MCF 10A (cell line): ENCODE data around the gene HPCAL1. TPM values are rescaled to one million over a fixed set of nuclear protein-coding genes. Genes with fewer than 3 reads are reported as not detected.

ENCODE experiments used
- BruUV-seq: library from RNA; stranded (reverse); fragments of 400-500 nt; replicated peaks from 2 replicates; lab custom pipeline; 2021; lab: Mats Ljungman, UMichigan
- CTCF ChIA-PET: fragments of 300-600 bp; sonication (Branson Sonifier 250); formaldehyde crosslinking; extraction: SDS; loops from one replicate; lab custom pipeline; 2021; ENCODE audit warnings: antibody characterized with exemption, inconsistent platforms; lab: Yijun Ruan, JAX
- POLR2A ChIA-PET: fragments of 300-600, 350-650 bp; sonication (Branson Sonifier 250); formaldehyde crosslinking; extraction: SDS; loops from one replicate; lab custom pipeline; 2020; ENCODE audit warnings: antibody characterized with exemption, inconsistent platforms; lab: Yijun Ruan, JAX
- DNase-seq: peaks from one replicate; pipeline ENCODE4 v3.0.0-alpha.2; 2018; ENCODE audit not compliant: unreplicated experiment
- H3K27ac Mint-ChIP-seq: one replicate; pipeline ENCODE4 v1.8.0; 2022; ENCODE audit warnings: mild to moderate bottlenecking, low read depth, mixed read lengths; ENCODE audit not compliant: unreplicated experiment
- H3K27me3 Mint-ChIP-seq: one replicate; pipeline ENCODE4 v1.8.0; 2022; ENCODE audit warnings: mixed read lengths; ENCODE audit not compliant: insufficient read depth, unreplicated experiment
- H3K36me3 Mint-ChIP-seq: one replicate; pipeline ENCODE4 v1.8.0; 2022; ENCODE audit warnings: mild to moderate bottlenecking, moderate library complexity, mixed read lengths; ENCODE audit not compliant: insufficient read depth, unreplicated experiment
- H3K4me1 Mint-ChIP-seq: one replicate; pipeline ENCODE4 v1.8.0; 2022; ENCODE audit warnings: mixed read lengths; ENCODE audit not compliant: insufficient read depth, unreplicated experiment
- H3K4me3 Mint-ChIP-seq: one replicate; pipeline ENCODE4 v1.8.0; 2022; ENCODE audit warnings: mild to moderate bottlenecking, moderate library complexity, mixed read lengths; ENCODE audit not compliant: unreplicated experiment
- H3K9me3 Mint-ChIP-seq: one replicate; pipeline ENCODE4 v1.8.0; 2022; ENCODE audit warnings: mixed read lengths; ENCODE audit not compliant: unreplicated experiment
- intact Hi-C: fragments of 100-400 bp; cut with micrococcal nuclease; formaldehyde crosslinking; loops from 2 replicates; pipeline ENCODE4 v1.14.1; 2022
- total RNA-seq: library from RNA; stranded (reverse); gene quantifications from 2 replicates; pipeline ENCODE4 v1.2.3, GENCODE V29; 2022
- TF ChIP-seq, protein P1 (sequence below): fragments of 200-600 bp; IDR thresholded peaks from one replicate; pipeline ENCODE4 v1.8.0; 2022; ENCODE audit warnings: antibody characterized with exemption, mild to moderate bottlenecking; ENCODE audit not compliant: unreplicated experiment

Gene HPCAL1
- total RNA-seq, 1 experiment from 2014 or later: 144 TPM

DNA sequence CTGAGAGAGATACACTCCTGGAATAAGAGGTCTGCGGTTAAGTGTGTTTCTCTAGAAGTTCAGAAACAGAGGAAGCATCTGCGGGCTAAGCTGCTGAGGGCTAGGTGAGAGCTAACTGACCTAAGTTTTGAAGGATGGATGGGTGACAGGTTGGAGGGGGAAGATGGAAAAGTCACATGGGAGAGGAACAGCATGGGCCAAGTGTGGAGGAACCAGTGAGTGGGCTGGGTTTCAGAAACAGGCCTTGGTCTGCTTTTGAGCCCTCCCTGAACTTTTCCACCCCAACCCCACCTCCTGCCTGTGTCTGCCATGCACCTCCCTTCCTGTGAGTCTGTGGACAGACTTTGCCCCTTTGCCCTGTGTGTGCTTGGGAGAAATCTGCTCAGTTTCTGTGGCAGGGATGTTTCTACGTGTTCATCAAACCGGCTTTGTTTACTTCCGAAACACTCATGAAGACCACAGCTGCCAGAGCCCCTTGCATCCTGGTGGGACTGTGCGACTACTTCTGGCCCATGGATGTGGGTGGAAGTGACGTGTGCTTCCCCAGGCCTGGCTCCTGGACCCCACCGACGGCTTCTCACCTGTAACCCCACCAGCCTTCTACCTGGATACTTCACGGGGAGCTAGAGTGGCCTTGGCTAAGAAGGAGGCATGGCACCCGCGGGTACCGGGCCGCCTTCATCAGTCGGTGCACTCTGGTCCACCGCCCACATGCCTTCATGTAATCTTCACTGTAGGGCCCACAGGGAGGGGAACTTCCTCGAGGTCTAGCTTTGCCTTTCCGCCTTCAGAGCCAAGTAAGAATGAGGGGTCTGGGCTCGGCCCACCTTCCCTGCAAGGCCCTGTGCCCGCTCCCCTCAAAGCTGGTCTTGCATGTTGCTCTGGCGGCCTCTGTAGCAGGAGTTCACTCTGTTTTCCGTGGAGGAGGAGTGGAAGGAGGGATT is 1.4 kb upstream of the HPCAL1 start:
- ChIA-PET CTCF (interaction anchor here (0.6 to 7.2 kb wide), 18 partner anchors 15 to 1451 kb away, joined by 3 to 77 read pairs (median 3); no protein-coding TSS in a partner anchor), POLR2A (interaction anchor here (0.6 to 4.1 kb wide), 9 partner anchors 12 to 176 kb away, joined by 3 to 44 read pairs (median 3); no protein-coding TSS in a partner anchor)
- H3K36me3 Mint-ChIP-seq: peaks cover 5% of the 10 kb centered on the region
- no peaks in the 10 kb centered on the region for H3K27me3 Mint-ChIP-seq
- intact Hi-C loops: loop anchor here (5.0 kb wide), 3 partner anchors 91 to 224 kb away; no protein-coding TSS in a partner anchor
- no peak for DNase-seq
- peaks cover 12% of the 10 kb centered on the region for H3K4me1 Mint-ChIP-seq
- H3K9me3 Mint-ChIP-seq: no peaks in the 10 kb centered on the region
- H3K4me3 Mint-ChIP-seq: no peak overlapping the region
- TF ChIP-seq, protein P1, sequence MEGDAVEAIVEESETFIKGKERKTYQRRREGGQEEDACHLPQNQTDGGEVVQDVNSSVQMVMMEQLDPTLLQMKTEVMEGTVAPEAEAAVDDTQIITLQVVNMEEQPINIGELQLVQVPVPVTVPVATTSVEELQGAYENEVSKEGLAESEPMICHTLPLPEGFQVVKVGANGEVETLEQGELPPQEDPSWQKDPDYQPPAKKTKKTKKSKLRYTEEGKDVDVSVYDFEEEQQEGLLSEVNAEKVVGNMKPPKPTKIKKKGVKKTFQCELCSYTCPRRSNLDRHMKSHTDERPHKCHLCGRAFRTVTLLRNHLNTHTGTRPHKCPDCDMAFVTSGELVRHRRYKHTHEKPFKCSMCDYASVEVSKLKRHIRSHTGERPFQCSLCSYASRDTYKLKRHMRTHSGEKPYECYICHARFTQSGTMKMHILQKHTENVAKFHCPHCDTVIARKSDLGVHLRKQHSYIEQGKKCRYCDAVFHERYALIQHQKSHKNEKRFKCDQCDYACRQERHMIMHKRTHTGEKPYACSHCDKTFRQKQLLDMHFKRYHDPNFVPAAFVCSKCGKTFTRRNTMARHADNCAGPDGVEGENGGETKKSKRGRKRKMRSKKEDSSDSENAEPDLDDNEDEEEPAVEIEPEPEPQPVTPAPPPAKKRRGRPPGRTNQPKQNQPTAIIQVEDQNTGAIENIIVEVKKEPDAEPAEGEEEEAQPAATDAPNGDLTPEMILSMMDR: no peak
- no TSS peak for BruUV-seq
- H3K27ac Mint-ChIP-seq: peak overlapping the region; percentile 31

DNA sequence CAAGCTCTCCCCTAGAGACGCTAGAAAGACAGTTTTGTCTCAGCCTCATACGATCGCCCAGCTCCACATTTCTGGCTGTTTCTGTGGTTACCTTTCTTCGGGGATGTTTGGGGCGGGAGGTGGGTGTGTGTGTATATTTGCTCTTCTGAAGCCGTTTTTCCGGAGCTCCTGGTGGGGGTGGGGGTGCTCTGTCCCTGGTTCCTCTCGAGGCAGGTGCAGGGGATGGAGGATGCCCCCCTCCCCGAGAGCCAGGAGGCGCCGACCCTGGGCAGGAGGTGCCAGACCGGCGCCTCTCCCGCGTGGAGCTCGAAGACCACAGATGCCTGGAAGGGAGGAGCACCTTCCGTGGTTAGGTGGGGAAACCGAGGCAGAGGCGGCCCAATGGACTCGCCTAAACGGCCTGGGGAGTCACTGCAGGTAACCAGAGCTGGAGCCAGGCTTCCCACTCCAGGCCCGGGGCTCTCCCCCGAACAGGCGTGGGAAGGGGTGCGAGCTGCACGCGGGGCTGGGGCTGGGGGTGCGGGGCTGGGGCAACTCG is 694 bp upstream of the HPCAL1 start:
- POLR2A ChIA-PET: interaction anchor here (0.6 to 4.1 kb wide), 12 partner anchors 12 to 177 kb away, joined by 3 to 44 read pairs (median 4); no protein-coding TSS in a partner anchor
- Mint-ChIP-seq H3K9me3 (no peaks in the 10 kb centered on the region), H3K4me3 (peak overlapping the region; percentile 98), H3K4me1 (peaks cover 20% of the 10 kb centered on the region), H3K27ac (no peak overlapping the region), H3K27me3 (no peaks in the 10 kb centered on the region), H3K36me3 (peaks cover 5% of the 10 kb centered on the region)
- intact Hi-C loops: loop anchor here (1.0 to 5.0 kb wide), 6 partner anchors 32 to 225 kb away; no protein-coding TSS in a partner anchor
- no TSS peak for BruUV-seq
- TF ChIP-seq, protein P1: no peak
- DNase-seq: no peak
- CTCF ChIA-PET: interaction anchor here (0.6 to 7.2 kb wide), 15 partner anchors 15 to 1296 kb away, joined by 3 to 77 read pairs (median 4); no protein-coding TSS in a partner anchor

DNA sequence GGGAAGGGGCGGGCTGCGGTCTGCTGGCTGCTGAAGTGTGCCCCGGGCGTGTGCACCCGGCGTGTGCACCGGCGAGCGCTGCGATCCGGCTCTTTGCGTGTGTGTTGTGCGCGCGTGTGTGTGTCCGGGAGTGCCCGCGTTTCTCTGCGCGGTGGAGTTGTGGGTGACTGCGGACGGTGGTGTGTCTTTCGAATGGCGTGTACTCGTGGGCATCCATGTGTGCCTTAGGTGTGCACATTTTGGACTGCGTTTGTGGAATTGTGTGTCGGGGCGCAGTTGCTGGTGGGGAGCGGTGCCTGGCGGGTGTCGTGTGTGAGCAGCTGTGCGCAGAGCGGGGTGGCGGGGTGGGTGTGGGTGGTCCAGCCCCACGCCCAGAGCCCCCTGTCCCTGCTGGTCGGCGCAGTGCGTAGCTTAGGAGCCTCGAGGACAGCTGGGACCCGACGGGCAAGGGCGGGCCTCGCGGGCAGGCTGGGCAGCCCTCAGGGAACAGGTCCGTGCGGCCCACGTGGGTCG is 533 bp downstream of the HPCAL1 start:
- ChIA-PET CTCF (interaction anchor here (0.6 to 7.2 kb wide), 17 partner anchors 10 to 534 kb away, joined by 3 to 77 read pairs (median 3); no protein-coding TSS in a partner anchor), POLR2A (interaction anchor here (1.0 to 4.1 kb wide), 12 partner anchors 11 to 178 kb away, joined by 3 to 44 read pairs (median 5); no protein-coding TSS in a partner anchor)
- Mint-ChIP-seq H3K27me3 (no peaks in the 10 kb centered on the region), H3K4me1 (peaks cover 28% of the 10 kb centered on the region), H3K36me3 (peaks cover 5% of the 10 kb centered on the region), H3K9me3 (no peaks in the 10 kb centered on the region), H3K4me3 (peak overlapping the region; percentile 98), H3K27ac (peak overlapping the region; percentile 90)
- BruUV-seq: TSS peak; percentile 16
- DNase-seq: no peak
- TF ChIP-seq, protein P1: no peak
- intact Hi-C loops: loop anchor here (2.0 to 5.0 kb wide), 4 partner anchors 89 to 226 kb away; no protein-coding TSS in a partner anchor
